SH-SY5Y (cell line): ENCODE data around the gene TMEM252.

Experiments
- GATA2 ChIP-seq: IDR thresholded peaks from 2 replicates; pipeline ENCODE4 v1.6.1; 2011; ENCODE audit warnings: mild to moderate bottlenecking, low read depth, low read length
- GATA3 ChIP-seq: IDR thresholded peaks from 2 replicates; pipeline ENCODE4 v1.6.1; 2011; ENCODE audit warnings: low read depth, mild to moderate bottlenecking, low read length, moderate library complexity

Gene TMEM252

DNA sequence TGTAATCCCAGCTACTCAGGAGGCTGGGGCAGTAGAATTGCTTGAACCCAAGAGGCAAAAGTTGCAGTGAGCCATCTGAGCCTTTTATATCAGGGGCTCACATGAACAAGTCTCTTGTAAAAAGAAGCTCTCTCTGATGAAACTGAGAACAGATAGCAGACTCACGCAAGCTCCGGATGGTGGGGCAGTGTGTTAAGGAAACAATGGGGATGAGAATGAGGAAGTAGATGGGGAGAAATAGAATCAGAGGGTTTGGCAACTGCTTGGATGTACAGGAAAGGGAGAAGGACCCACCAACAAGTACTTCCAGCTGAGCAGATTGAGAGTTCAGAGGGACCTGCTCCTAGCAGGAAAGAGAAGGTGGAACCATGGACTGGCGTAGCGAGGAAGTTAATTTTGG, 18.6 kb downstream of the TMEM252 start:
- no peak for TF ChIP-seq GATA2
- no peak for TF ChIP-seq GATA3

DNA sequence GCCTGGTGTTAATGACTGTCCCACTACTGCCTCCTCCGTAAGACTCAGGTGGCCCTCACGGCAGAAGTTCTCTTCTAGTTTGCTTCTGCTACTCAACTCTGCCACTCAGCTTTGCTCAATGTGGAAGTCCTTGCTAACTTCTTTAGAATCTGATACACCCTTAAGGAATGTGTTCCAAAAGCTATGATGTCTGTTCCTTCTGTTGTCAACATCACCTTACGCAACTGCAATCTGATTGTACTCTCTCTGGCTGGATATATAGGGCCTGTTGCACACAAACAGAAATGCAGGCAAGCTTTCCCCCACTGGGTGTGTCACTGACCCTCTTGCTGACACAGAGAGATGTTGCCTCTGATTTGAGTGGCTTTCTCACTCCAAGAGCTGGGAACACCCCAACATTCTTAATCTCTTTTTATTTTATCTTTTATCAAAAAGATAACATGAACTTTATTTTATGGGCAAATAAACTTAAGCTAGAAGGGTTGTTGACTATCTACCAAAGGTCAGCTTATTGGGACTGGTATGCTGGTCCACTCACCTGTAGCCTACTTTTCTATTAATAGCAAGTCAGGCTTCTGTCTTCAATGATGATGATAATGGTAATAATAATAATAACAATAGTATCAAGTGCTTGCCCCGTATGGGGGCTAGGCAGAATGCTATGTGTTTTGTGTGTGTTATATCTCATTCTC, 25.2 kb downstream of the TMEM252 start:
- TF ChIP-seq GATA2, result no peak
- no peak for TF ChIP-seq GATA3

DNA sequence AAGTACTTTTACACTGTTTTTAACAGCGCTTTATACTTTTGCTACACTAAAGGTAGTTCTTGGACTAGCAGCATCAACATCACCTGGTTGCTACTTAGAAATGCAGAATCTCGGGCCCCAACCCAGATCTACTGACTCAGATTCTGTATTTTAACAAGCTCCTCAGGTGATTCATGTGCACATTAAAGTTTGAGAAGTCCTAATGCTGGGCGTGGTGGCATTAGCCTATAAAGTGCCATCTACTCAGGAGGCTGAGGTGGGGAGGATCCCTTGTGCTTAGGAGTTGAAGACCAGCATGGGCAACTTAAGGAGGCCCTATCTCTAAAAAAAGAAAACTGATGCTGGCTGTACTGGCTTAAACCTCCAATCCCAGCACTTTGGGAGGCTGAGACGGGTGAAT, 26.7 kb downstream of the TMEM252 start:
- TF ChIP-seq GATA2, result no peak
- TF ChIP-seq GATA3, result no peak

DNA sequence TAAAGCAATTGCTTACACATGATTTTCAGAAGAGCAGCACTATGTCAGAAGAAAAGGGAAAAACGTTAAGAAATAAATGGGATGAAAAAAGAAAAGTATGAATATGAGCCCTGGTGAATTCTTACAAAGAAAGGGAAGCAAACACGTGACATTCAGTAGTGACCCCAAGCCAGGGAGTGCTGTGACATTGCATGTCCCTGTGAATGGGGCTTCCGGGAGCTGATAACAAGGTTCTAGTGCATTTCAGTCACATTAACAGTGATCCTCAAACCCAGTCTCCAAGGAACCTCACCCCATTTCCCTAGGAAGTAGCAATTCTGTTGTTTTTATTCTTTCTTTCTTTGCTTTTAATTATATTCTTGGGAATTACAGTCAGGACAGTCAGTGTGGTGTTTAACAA, 27.3 kb downstream of the TMEM252 start:
- TF ChIP-seq GATA3, result no peak
- no peak for TF ChIP-seq GATA2

DNA sequence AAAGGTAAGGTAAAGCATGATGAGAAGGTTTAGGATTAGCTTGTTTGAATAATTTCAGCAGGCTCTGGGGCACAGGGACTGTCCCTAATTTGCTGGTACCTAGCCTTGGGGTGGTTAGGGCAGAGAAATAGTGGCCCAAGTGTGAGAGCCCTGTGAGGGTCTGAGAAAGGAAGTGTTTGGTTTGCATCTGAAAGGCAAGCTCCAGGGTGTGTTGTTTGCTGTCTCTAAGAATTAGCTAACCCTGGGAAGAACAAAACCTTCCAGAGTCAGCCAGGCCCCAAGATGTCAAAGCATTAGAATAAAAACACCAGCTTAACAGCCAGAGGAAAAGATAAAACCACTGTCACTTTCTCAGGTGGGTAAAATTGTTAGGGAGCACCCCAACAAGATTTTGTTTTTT, 31.0 kb downstream of the TMEM252 start:
- no peak for TF ChIP-seq GATA2
- no peak for TF ChIP-seq GATA3

DNA sequence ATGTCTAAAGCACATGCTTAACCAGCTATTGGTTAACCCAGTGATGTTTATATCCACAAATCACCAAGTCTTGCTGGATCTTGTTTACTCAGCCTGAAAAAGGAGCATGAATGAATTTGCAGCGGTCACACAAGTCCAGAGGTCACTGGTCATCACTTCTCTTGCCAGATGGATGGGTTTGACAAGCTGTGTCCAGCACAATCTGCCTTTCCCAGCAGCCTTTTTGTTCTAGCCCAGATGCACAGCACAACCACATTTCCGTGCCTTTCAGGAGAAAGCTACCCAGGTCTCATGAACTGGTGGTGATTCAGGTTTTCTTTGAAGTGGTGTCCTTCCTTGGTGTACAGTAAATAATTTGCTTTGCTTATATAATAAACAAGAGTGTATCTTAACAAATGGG, 32.1 kb downstream of the TMEM252 start:
- TF ChIP-seq GATA3 (no peak), GATA2 (no peak)

DNA sequence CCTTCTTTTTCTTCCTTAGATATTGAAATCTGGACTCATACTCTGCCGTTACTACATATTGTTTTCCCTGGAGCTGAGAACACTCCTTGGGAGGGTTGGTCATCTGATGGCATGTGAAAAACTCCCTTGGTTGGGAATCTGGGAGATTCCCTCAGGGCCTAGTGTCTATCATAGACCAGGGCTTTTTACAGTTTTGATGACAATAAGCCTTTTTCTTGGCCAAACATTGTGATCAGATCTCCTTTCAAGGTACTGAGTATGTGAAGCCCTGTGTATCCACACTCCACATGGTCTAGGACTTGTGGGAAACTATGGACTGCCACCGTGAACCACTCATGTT, 32.9 kb downstream of the TMEM252 start:
- TF ChIP-seq GATA2 (no peak), GATA3 (no peak)

DNA sequence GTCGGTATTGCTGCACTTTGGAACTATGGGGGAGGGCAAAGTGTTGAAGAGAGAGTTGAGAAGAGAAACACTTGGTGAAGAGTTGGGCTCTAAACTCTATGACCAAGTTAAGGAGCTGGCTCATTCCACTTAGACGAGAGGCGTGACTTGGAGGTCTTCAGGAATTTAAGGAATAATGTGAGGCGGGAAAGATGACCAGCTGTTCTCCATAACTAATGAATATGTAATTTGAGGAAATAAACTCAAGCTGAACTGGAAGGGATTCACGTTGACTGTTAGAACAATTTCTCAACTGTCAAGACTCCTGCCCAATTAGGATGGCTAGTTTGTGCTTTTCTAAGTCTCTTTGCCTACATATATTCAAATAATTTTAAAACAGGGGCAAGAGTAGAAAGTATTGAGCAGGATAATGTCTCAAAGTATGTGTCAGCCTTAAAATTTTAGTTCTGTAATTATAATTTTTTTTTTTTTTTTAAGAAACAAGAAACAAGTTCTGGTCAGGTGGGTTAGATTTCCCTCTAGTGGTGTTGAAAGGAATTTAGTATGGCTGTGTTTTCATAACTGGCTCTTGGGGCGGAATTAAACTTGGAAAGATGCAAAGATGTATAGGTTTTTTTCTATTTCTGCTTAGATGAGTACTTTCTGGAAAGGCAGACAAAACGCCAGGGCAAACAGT, 33.4 kb downstream of the TMEM252 start:
- no peak for TF ChIP-seq GATA3
- no peak for TF ChIP-seq GATA2

DNA sequence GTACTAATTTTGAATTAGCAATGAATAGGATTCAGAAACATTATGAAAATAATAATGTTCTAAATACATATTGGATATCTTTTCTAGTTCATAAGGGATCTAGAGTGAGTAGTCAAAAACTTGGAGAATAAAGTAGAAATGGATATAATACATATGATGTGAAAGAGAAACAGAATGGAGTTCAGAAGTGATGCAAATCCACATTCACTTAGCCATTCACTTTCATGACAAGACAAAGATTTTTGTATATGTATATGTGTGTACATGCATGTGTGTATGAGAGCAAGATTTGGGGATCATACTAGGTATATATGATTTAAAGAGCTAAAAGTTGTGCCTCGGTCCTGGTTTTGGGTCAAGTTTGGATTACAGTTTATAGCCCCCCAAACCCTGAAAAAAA, 34.1 kb downstream of the TMEM252 start:
- TF ChIP-seq GATA2 (no peak), GATA3 (no peak)

DNA sequence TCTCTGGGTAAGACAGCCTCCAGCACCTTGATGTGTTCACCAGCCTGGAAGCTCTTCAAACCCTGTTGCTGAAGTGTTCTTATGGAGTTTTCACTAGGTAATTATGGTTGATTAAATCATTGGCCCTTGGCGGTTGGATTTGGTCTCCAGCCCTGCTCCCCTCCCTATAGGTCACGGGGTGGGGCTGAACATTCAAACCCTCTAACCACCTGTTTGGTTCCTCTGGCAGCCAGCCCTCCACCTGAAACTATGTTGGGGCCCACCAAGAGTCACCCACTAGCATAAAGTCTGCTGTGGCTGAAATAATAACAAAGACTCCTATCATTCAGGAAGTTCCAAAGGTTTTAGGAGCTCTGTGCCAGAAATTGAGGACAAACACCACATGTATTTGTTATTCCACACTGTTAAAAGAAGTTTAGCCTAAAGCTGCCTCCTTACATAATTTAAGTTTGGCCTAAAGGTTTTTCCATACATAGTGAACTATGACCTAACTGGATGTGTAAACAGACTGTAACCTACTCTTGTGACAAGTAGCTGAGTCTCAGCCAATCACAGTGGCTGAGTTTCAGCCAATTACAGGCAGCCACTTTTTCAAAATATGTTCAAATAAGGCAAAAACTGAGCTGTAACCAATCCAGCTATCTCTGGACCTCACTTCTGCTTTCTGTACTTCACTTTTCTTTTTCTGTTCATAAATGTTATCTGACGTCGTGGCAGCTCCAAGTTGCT, 34.8 kb downstream of the TMEM252 start:
- TF ChIP-seq GATA2, result no peak
- no peak for TF ChIP-seq GATA3

DNA sequence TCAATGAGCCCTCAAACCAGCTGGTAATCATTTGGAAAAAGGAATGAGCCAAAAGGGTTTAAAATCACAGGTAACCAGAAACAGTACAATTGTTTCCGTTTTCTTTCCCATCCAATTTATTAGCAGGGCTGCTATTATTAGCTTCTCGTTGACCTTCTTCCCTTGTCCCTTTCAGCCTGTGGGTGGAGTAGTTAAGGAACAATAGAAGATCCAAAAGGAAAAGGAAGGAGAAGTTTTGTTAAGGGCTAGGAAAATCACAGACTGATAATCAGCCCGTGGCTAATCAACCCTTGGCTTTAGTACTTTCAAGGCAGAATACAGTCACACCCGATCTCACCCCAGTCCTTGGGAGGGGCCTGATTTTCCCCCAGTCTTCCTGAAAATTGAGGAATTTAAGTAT, 38.4 kb downstream of the TMEM252 start:
- TF ChIP-seq GATA2, result no peak
- no peak for TF ChIP-seq GATA3

DNA sequence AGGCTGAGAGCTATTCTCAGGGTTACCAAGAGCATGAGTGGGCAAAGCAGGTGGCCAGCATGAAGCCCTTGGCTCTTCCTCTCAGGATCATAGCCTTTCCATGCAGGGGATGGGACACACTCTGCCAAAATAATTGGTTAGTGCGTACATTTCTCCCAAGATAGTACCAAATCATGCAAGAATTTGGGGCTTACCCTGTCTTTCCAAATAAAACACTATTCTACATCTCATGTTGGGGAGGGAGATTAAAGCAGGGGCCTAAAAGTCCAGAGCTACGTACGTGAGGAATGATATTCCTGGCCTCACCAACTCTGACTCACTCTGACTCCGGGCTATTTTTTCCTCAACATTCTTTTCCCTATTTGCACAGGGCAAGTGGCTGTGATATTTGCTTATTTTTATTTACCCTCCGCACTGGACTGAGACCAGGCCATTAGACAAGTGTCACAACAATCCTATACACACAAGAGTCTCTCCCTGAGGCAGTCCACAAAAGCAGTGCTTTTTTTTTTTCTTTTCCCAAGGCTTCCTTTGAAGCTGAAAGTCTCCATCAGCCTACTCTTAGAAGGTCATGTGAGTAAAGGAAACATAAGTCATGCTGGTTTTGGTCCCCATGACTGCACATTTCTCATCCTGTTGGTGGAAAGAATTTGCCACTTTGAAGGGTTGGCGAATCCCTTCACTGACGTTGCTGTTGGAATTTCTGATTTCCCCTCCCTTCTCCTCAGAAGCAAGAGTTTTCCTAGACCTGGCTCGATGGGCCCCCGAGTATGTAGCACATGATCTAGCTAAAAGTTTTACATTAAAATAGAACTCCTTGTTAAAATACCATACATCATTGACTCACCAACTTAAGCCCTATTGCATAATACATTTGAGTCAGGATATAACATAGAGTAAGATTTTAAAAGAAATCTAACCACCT, 40.0 kb downstream of the TMEM252 start:
- TF ChIP-seq GATA3 (no peak), GATA2 (no peak)

DNA sequence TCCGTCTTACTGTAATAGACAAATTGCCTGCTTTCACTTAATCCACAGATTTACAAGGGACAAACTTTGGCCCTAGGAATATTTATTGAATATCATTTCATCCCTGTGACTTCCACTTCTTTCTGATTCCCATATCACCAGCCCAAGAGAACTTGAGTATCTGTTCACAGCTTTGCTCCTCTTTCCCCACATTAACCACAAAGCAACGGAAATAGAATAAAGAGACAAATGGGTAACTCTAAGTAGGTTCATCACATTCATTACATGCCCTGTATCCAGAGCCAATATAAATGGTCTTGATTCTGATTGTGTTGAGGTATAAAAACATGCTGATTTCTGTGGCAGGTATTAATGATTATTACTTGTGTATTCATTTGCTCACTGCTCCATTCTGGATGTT, 41.9 kb downstream of the TMEM252 start:
- TF ChIP-seq GATA3 (no peak), GATA2 (no peak)

DNA sequence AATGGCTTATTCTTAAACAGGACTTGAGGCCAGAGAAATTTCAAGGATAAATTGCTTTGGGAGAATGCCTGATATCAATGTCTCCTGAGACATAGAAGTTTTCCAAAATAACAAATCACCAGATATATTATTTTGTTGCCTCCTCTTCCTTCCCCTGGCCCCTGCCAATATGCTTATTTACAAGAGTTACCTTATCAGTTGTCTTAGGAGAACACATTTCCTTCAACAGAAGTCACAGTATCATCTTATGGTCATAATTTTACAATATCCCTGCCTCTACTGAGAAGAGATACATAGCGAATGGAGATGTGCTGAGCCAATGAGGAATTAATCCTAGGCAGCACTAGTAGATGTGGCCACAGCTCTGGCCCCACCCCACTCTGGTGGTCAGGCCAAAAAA, 43.1 kb downstream of the TMEM252 start:
- TF ChIP-seq GATA2, result no peak
- TF ChIP-seq GATA3, result no peak
